Suprapubic skin (tissue), 4 donors: ENCODE measurements around the gene ID1.
"Not testable (repeated sequence)": the region's sequence is repeated elsewhere in the genome, so short reads cannot be mapped to it uniquely, and the experiment has no call there.

Experiments used
- CTCF ChIP-seq, 2 donors: fragments of 200-600 bp in 1 of 2; fragments of 450-650 bp in 1 of 2; sonication (generic) in 1 of 2; IDR thresholded peaks; one replicate each; pipeline ENCODE4 v1.5.1; 2016 to 2019; ENCODE audit warnings: antibody characterized with exemption in 2 of 2, mild to moderate bottlenecking in 1 of 2, moderate library complexity in 1 of 2
- EP300 ChIP-seq: sonication (generic); formaldehyde crosslinking; IDR thresholded peaks from one replicate; pipeline ENCODE4 v1.6.1; 2017; ENCODE audit warnings: antibody characterized with exemption
- POLR2A ChIP-seq, 2 donors: fragments of 450-650 bp; IDR thresholded peaks; one replicate each; pipeline ENCODE4 v1.6.1; 2017; ENCODE audit warnings: antibody characterized with exemption in 2 of 2, mild to moderate bottlenecking in 2 of 2, moderate library complexity in 2 of 2
- POLR2AphosphoS5 ChIP-seq, 3 donors: sonication (generic); formaldehyde crosslinking; IDR thresholded peaks; one replicate each; pipeline ENCODE4 v1.6.1; 2017; ENCODE audit warnings: antibody characterized with exemption in 3 of 3

- not testable (repeated sequence) for TF ChIP-seq CTCF (IDR thresholded peaks at IDR 0.05); POLR2A (IDR thresholded peaks at IDR 0.05); POLR2AphosphoS5 (IDR thresholded peaks at IDR 0.05); EP300
Measured at GRCh38 chr20:31574986-31575385, 30.1 kb upstream of the ID1 start.
